Endothelial cell of umbilical vein (primary cell): ENCODE measurements around the gene CMIP. TPM values are rescaled to one million over a fixed set of nuclear protein-coding genes. Genes with fewer than 3 reads are reported as not detected.

ENCODE experiments used
- BruUV-seq: library from RNA; stranded (reverse); fragments of 400-500 nt; replicated peaks from 2 replicates; lab custom pipeline; 2021; lab: Mats Ljungman, UMichigan
- CTCF ChIA-PET: fragments of 300-600, 350-600 bp; sonication (Branson Sonifier 250); formaldehyde crosslinking; loops from one replicate; lab custom pipeline; 2021; ENCODE audit warnings: antibody characterized with exemption, inconsistent platforms; lab: Charles Lee
- POLR2A ChIA-PET: fragments of 300-600, 350-600 bp; sonication (Branson Sonifier 250); formaldehyde crosslinking; loops from one replicate; lab custom pipeline; 2021; ENCODE audit warnings: antibody characterized with exemption, inconsistent platforms; lab: Charles Lee
- DNase-seq: peaks from one replicate; pipeline ENCODE4 v3.0.0-alpha.2; 2011; ENCODE audit warnings: low read depth, low spot score
- FAIRE-seq: peaks from 2 replicates; lab custom pipeline; 2011; peaks lifted over from hg19 to GRCh38; lab: Jason Lieb, UNC
- H2AFZ ChIP-seq: 2 replicates; pipeline ENCODE4 v1.6.0; 2012; ENCODE audit warnings: low read depth, low read length, control low read depth, inconsistent platforms
- H3K27ac ChIP-seq: 2 replicates; pipeline ENCODE4 v1.5.1; 2011; ENCODE audit warnings: low read depth, mild to moderate bottlenecking, control low read depth, low read length, moderate library complexity; ENCODE audit not compliant: insufficient read depth
- H3K27me3 ChIP-seq, 2 experiments: 2 replicates each; pipeline versions ENCODE4 v1.6.0 to v1.6.1; 2011; ENCODE audit warnings: low read length in 2 of 2, mixed read lengths in 1 of 2; ENCODE audit not compliant: control insufficient read depth in 2 of 2, insufficient read depth in 2 of 2
- H3K36me3 ChIP-seq, 2 experiments: 2 replicates in 1 of 2; 3 replicates in 1 of 2; pipeline ENCODE4 v1.5.1; 2011; ENCODE audit warnings: low read length in 2 of 2, mild to moderate bottlenecking in 1 of 2, moderate library complexity in 1 of 2; ENCODE audit not compliant: control insufficient read depth in 2 of 2, insufficient read depth in 2 of 2; ENCODE audit errors: extremely low read depth in 1 of 2
- H3K4me1 ChIP-seq: 3 replicates; pipeline ENCODE4 v1.5.1; 2011; ENCODE audit warnings: mild to moderate bottlenecking, low read length; ENCODE audit not compliant: control insufficient read depth, insufficient read depth; ENCODE audit errors: extremely low read depth
- H3K4me2 ChIP-seq: 2 replicates; pipeline ENCODE4 v1.6.1; 2011; ENCODE audit warnings: low read length, control low read depth, mixed read lengths; ENCODE audit not compliant: insufficient read depth
- H3K4me3 ChIP-seq, 3 experiments: fragments of 200-600 bp in 1 of 3; sonication (generic), shearing (Covaris generic) in 1 of 3; replicated peaks in 1 of 3; 2 replicates each; pipeline ENCODE4 v1.5.1; 2011 to 2016; ENCODE audit warnings: control low read depth in 3 of 3, low read length in 3 of 3, mild to moderate bottlenecking in 2 of 3, inconsistent platforms in 1 of 3, low read depth in 1 of 3, moderate library complexity in 1 of 3; ENCODE audit not compliant: insufficient read depth in 1 of 3
- H3K79me2 ChIP-seq: 2 replicates; pipeline ENCODE4 v1.6.0; 2012; ENCODE audit warnings: low read length, inconsistent platforms; ENCODE audit not compliant: control insufficient read depth, insufficient read depth
- H3K9ac ChIP-seq: replicated peaks from 2 replicates; pipeline ENCODE3; 2011; ENCODE audit warnings: low read length, control low read depth; ENCODE audit not compliant: insufficient read depth; ENCODE audit errors: extremely low read depth
- H3K9me1 ChIP-seq: replicated peaks from 3 replicates; pipeline ENCODE4 v1.6.0; 2011; ENCODE audit warnings: mild to moderate bottlenecking, low read length; ENCODE audit not compliant: control insufficient read depth, insufficient read depth; ENCODE audit errors: extremely low read depth
- H3K9me3 ChIP-seq: replicated peaks from 2 replicates; pipeline ENCODE4 v1.5.1; 2012; ENCODE audit warnings: low read length, inconsistent platforms; ENCODE audit not compliant: control insufficient read depth, insufficient read depth
- H4K20me1 ChIP-seq: replicated peaks from 2 replicates; pipeline ENCODE3; 2011; ENCODE audit warnings: mild to moderate bottlenecking, low read length; ENCODE audit not compliant: control insufficient read depth, insufficient read depth; ENCODE audit errors: extremely low read depth
- CTCF ChIP-seq, 2 donors: IDR thresholded peaks; 1 replicate in 1 of 2; 2 replicates in 1 of 2; pipeline ENCODE4 v1.5.1; 2011; ENCODE audit warnings: low read length in 2 of 2, mild to moderate bottlenecking in 2 of 2, moderate library complexity in 2 of 2, control low read depth in 1 of 2, inconsistent platforms in 1 of 2, low read depth in 1 of 2; ENCODE audit not compliant: insufficient read depth in 1 of 2; ENCODE audit errors: extremely low read depth in 1 of 2
- EZH2 ChIP-seq: IDR thresholded peaks from 2 replicates; pipeline ENCODE4 v1.6.1; 2012; ENCODE audit warnings: borderline replicate concordance, low read depth, mild to moderate bottlenecking, moderate library complexity, low read length, inconsistent platforms; ENCODE audit not compliant: severe bottlenecking
- FOS ChIP-seq: IDR thresholded peaks from 2 replicates; pipeline ENCODE4 v1.6.1; 2011; ENCODE audit warnings: mild to moderate bottlenecking, low read length, moderate library complexity, borderline replicate concordance; ENCODE audit not compliant: insufficient read depth
- GATA2 ChIP-seq: IDR thresholded peaks from 2 replicates; pipeline ENCODE4 v1.7.0; 2011; ENCODE audit warnings: low read depth, mild to moderate bottlenecking, moderate library complexity, mixed read lengths, low read length; ENCODE audit not compliant: insufficient read length, insufficient read depth
- JUN ChIP-seq: IDR thresholded peaks from 2 replicates; pipeline ENCODE4 v1.6.1; 2011; ENCODE audit warnings: borderline replicate concordance, low read depth; ENCODE audit not compliant: insufficient read length, insufficient read depth
- MAX ChIP-seq: IDR thresholded peaks from 2 replicates; pipeline ENCODE4 v1.6.1; 2011; ENCODE audit not compliant: insufficient read depth, insufficient read length
- MYC ChIP-seq: IDR thresholded peaks from one replicate; pipeline ENCODE4 v1.6.1; 2011; ENCODE audit warnings: mild to moderate bottlenecking, low read depth, low read length
- POLR2A ChIP-seq: IDR thresholded peaks from 2 replicates; pipeline ENCODE4 v1.6.1; 2012; ENCODE audit warnings: low read depth, mild to moderate bottlenecking, control low read depth, low read length
- POLR2AphosphoS5 ChIP-seq: IDR thresholded peaks from 2 replicates; pipeline ENCODE4 v1.6.1; 2012; ENCODE audit warnings: low read depth, mild to moderate bottlenecking, control low read depth, low read length, moderate library complexity; ENCODE audit not compliant: insufficient read depth
- dilution Hi-C: fragments of 300-500 bp; cut with MboI; formaldehyde crosslinking; loops from one replicate; pipeline ENCODE4 v1.15.0; 2019; ENCODE audit warnings: low sequenced_read_pairs; ENCODE audit not compliant: extremely low pct_ligation_motif_present
- intact Hi-C: fragments of 100-400 bp; cut with micrococcal nuclease; formaldehyde crosslinking; loops from one replicate; pipeline ENCODE4 v1.10.0; 2022
- polyA plus RNA-seq, 4 experiments: library from polyadenylated mRNA; depleted of rRNA in 3 of 4; stranded (reverse) in 3 of 4; unstranded in 1 of 4; fragments of >200 nt; gene quantifications; 2 replicates each; pipeline versions ENCODE4 v1.2.1 to v1.2.3, GENCODE V29; 2011 to 2012; ENCODE audit warnings: missing spikeins in 1 of 4
- total RNA-seq: library from RNA; stranded (reverse); gene quantifications from 2 replicates; pipeline ENCODE4 v1.2.3, GENCODE V29; 2021

CMIP gene
- total and polyA plus RNA-seq, 2 donors (not counting 3 experiments of a cell fraction or from before 2014, with no cell fraction given), result 29.0 to 101 TPM

- Histone ChIP-seq H3K9me1 (no peaks in the 10 kb centered on the region), H3K27ac (no peak overlapping the region), H3K9me3 (no peaks in the 10 kb centered on the region), H3K27me3 (no peaks in the 10 kb centered on the region), H2AFZ (no peak overlapping the region), H3K79me2 (peaks cover 50% of the 10 kb centered on the region), H3K9ac (no peak overlapping the region), H3K4me1 (peaks cover 50% of the 10 kb centered on the region), H3K4me2 (no peak overlapping the region), H3K36me3 (no peaks in the 10 kb centered on the region), H4K20me1 (peaks cover 3% of the 10 kb centered on the region), H3K4me3 (no peak overlapping the region)
- intact Hi-C loops (no loop called here), dilution Hi-C loops (no loop called here)
- FAIRE-seq, result no peak
- ChIA-PET POLR2A (interaction anchor here (0.7 kb wide), 1 partner anchor 50 kb away, joined by 3 read pairs; no protein-coding TSS in a partner anchor), CTCF (interaction anchor here (1.5 kb wide), 1 partner anchor 120 kb away, joined by 4 read pairs; no protein-coding TSS in a partner anchor)
- no peak for TF ChIP-seq MYC
- BruUV-seq, result no TSS peak
- DNase-seq, result no peak
Measured at GRCh38 chr16:81548876-81549546, 104.4 kb downstream of the CMIP start.

- Histone ChIP-seq H3K9ac (no peak overlapping the region), H3K27me3 (no peaks in the 10 kb centered on the region), H3K4me1 (peaks cover 47% of the 10 kb centered on the region), H3K27ac (no peak overlapping the region), H2AFZ (no peak overlapping the region), H3K79me2 (peaks cover 47% of the 10 kb centered on the region), H4K20me1 (peaks cover 3% of the 10 kb centered on the region), H3K36me3 (no peaks in the 10 kb centered on the region), H3K4me3 (no peak overlapping the region), H3K9me1 (no peaks in the 10 kb centered on the region), H3K9me3 (no peaks in the 10 kb centered on the region), H3K4me2 (no peak overlapping the region)
- no TSS peak for BruUV-seq
- dilution Hi-C loops, result no loop called here
- FAIRE-seq (no peak), DNase-seq (no peak)
- ChIA-PET CTCF (no interaction called here), POLR2A (no interaction called here)
- intact Hi-C loops, result loop anchor here (5.0 kb wide), 2 partner anchors 63 to 142 kb away; no protein-coding TSS in a partner anchor
- TF ChIP-seq FOS (no peak), POLR2A (no peak), MAX (no peak), JUN (no peak), POLR2AphosphoS5 (no peak), MYC (no peak), GATA2 (no peak), EZH2 (no peak), CTCF (IDR thresholded peaks at IDR 0.05; ENCODE audit: extremely low read depth in 1 of 2, insufficient read depth in 1 of 2, low read depth in 1 of 2, low read length in 2 of 2) (no peak)
Measured at GRCh38 chr16:81549547-81550431, 105.2 kb downstream of the CMIP start.
